GM18873 (cell line): ENCODE measurements around the gene DPP6.

Experiments
- ATAC-seq: cut with Tn5 transposase; IDR thresholded peaks from one replicate; pipeline ENCODE4 v1.9.1; 2021; ENCODE audit warnings: mild to moderate bottlenecking, moderate library complexity, moderate number of reproducible peaks; ENCODE audit not compliant: unreplicated experiment, low FRiP score

DPP6 gene

GRCh38 chr7:154738216-154738615 lies 686.0 kb downstream of the DPP6 start:
- ATAC-seq: no peak

- ATAC-seq: no peak
These were observed 688.9 kb downstream of the DPP6 start for GRCh38 chr7:154741131-154741530.

- no peak for ATAC-seq
These were observed 691.0 kb downstream of the DPP6 start for GRCh38 chr7:154743206-154743605.

GRCh38 chr7:154744256-154744860 lies 692.2 kb downstream of the DPP6 start:
- no peak for ATAC-seq

- no peak for ATAC-seq
These were observed 692.7 kb downstream of the DPP6 start for GRCh38 chr7:154744861-154745258.

- ATAC-seq: no peak
These were observed 694.6 kb downstream of the DPP6 start for GRCh38 chr7:154746571-154747360.

GRCh38 chr7:154748089-154748786 lies 696.0 kb downstream of the DPP6 start:
- ATAC-seq: no peak

- ATAC-seq: no peak
These were observed 698.2 kb downstream of the DPP6 start for GRCh38 chr7:154750353-154750801.

GRCh38 chr7:154753226-154753625 lies 701.0 kb downstream of the DPP6 start:
- ATAC-seq: no peak

- ATAC-seq: no peak
These were observed 705.6 kb downstream of the DPP6 start for GRCh38 chr7:154757756-154758155.

GRCh38 chr7:154759989-154760388 lies 707.8 kb downstream of the DPP6 start:
- ATAC-seq: no peak

GRCh38 chr7:154765118-154765517 lies 712.9 kb downstream of the DPP6 start:
- no peak for ATAC-seq

- no peak for ATAC-seq
These were observed 714.9 kb downstream of the DPP6 start for GRCh38 chr7:154767142-154767541.

GRCh38 chr7:154767821-154768415 lies 715.7 kb downstream of the DPP6 start:
- ATAC-seq: no peak

- ATAC-seq: no peak
These were observed 716.8 kb downstream of the DPP6 start for GRCh38 chr7:154769001-154769400.

GRCh38 chr7:154769527-154769926 lies 717.3 kb downstream of the DPP6 start:
- no peak for ATAC-seq

- ATAC-seq: no peak
These were observed 718.2 kb downstream of the DPP6 start for GRCh38 chr7:154770361-154770760.

- ATAC-seq: no peak
These were observed 718.8 kb downstream of the DPP6 start for GRCh38 chr7:154770962-154771361.

GRCh38 chr7:154774303-154774969 lies 722.2 kb downstream of the DPP6 start:
- no peak for ATAC-seq

- ATAC-seq: no peak
These were observed 723.5 kb downstream of the DPP6 start for GRCh38 chr7:154775681-154776080.
